ENCODE data around the gene LRRC3.
A peak's percentile ranks its signal among the peaks of the same experiment; 100 is the strongest.

LRRC3 gene

DNA sequence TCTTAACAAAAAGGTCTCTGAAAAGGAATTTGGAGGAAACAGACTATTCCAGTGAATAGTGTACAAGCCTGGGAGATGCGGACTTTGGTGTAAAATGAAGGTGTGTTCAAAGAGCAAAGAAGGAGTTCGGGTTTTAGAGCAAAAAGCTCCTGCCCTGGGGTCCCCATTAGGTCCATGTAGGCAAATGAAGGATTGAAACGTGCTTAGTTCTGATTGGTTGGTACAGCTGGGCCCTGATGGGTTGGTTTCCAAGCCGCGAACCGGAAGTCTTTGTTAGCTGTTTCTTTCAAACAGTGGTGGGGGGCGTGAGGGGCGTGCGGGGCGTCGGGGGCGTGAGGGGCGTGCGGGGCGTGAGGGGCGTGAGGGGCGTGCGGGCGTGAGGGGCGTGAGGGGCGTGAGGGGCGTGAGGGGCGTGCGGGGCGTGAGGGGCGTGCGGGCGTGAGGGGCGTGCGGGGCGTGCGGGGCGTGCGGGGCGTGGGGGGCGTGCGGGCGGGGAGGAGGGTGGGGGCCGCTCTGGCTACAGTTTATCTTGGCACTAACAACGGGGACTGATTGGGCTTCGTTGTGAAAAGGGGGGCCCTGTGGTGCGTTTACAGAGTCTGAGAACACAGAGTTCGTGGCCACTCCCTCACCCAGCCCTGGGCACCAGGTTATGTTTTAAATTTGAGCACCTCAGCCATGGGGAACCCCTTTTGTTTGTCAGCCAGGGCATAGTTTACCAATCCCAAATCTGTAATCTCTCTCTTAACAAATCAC lies 29.4 kb downstream of the LRRC3 start:
- Histone ChIP-seq H3K9ac (ENCODE audit: low read depth, low read length) (no peak overlapping the region), H3K4me1 (ENCODE audit: insufficient read depth, low read length) (no peaks in the 10 kb centered on the region), H3K4me3 (ENCODE audit: low read length) (no peak overlapping the region), H3K9me3 (ENCODE audit: insufficient read depth, low read depth, low read length) (no peaks in the 10 kb centered on the region), H3K36me3 (ENCODE audit: insufficient read depth, low read length) (no peaks in the 10 kb centered on the region), H3K27ac (ENCODE audit: low read depth, low read length) (no peak overlapping the region), H3K27me3 (ENCODE audit: insufficient read depth, low read length) (no peaks in the 10 kb centered on the region)
- 96% methylated on average over 42 of the region's 43 CpGs for WGBS

DNA sequence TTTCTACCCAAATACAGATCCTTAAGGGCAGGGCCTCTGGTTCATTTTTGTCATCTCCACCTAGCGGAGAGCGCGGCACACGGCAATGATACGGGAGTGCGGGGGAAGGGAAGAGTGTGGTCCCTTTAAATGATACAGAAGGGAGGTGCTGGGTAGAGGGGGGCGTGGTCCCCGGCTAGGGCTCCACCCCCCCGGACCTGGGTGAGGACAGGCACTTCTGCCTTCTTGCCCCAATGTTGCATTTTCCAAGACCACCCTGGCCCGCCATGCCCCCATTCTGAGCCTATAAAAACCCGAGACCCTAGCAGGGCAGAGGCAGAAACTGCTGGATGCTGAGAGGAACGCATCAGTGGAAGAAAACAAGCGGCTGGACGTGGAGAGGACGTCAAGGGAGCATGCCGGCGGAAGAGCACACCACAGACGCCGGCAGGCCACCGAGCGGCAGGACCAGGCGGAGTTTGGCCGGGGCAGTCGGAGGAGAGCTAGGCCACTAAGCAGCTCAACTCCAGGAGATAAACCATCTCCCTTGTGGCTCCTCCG lies 30.0 kb downstream of the LRRC3 start:
- Histone ChIP-seq H3K4me3 (ENCODE audit: low read length) (peak overlapping the region; percentile 43), H3K27me3 (ENCODE audit: insufficient read depth, low read length) (no peaks in the 10 kb centered on the region), H3K36me3 (ENCODE audit: insufficient read depth, low read length) (no peaks in the 10 kb centered on the region), H3K27ac (ENCODE audit: low read depth, low read length) (no peak overlapping the region), H3K9ac (ENCODE audit: low read depth, low read length) (no peak overlapping the region), H3K4me1 (ENCODE audit: insufficient read depth, low read length) (no peaks in the 10 kb centered on the region), H3K9me3 (ENCODE audit: insufficient read depth, low read depth, low read length) (no peaks in the 10 kb centered on the region)
- 86% methylated on average over 25 of the region's 25 CpGs for WGBS

DNA sequence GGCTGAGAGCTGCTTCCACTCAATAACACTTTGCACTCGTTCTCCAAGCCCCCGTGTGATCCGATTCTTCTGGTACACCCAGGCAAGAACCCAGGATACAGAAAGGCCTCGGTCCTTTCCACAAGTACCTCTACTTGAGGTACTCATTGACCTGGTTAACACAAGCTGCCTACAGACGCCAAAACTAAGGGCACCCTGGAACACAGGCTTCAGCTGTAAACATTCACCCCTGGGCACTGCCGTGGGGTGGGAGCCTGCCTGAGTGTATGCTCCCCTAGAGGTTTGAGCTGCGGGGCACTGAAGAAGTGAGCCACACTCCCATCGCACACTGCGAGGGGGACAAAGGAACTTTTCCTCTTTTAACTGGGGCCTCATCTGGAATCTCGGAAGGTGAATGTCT lies 30.5 kb downstream of the LRRC3 start:
- no peaks in the 10 kb centered on the region for H3K36me3 ChIP-seq (ENCODE audit: insufficient read depth, low read length)
- H3K9ac ChIP-seq (ENCODE audit: low read depth, low read length), result no peak overlapping the region
- H3K27me3 ChIP-seq (ENCODE audit: insufficient read depth, low read length), result no peaks in the 10 kb centered on the region
- H3K27ac ChIP-seq (ENCODE audit: low read depth, low read length), result no peak overlapping the region
- H3K4me3 ChIP-seq (ENCODE audit: low read length), result peak overlapping the region; percentile 43
- H3K9me3 ChIP-seq (ENCODE audit: insufficient read depth, low read depth, low read length), result no peaks in the 10 kb centered on the region
- H3K4me1 ChIP-seq (ENCODE audit: insufficient read depth, low read length), result no peaks in the 10 kb centered on the region
- 86% methylated on average over 10 of the region's 10 CpGs for WGBS

DNA sequence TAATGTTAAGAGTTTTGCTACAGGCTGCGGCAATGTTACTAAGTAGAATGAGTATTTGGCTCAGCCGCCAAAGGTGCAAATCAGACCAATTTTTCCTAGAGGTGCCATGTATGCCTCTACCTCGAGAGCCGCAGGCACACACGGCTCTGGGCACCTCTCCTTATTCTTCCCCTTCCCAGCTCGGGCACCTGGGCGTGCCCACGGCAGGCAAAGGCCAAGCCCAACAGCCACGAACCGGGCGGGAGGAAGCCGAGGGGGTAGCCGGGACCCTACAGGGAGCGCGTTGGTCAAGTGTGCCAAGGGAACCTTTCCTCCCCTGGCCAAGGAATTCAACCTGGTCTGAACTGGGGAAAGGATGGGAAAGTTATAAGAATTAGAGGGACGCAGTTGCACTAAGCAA lies 31.0 kb downstream of the LRRC3 start:
- peak overlapping the region; percentile 43 for H3K4me3 ChIP-seq (ENCODE audit: low read length)
- no peak overlapping the region for H3K27ac ChIP-seq (ENCODE audit: low read depth, low read length)
- no peaks in the 10 kb centered on the region for H3K27me3 ChIP-seq (ENCODE audit: insufficient read depth, low read length)
- 90% methylated on average over 15 of the region's 16 CpGs for WGBS
- H3K9me3 ChIP-seq (ENCODE audit: insufficient read depth, low read depth, low read length), result no peaks in the 10 kb centered on the region
- H3K9ac ChIP-seq (ENCODE audit: low read depth, low read length), result no peak overlapping the region
- H3K36me3 ChIP-seq (ENCODE audit: insufficient read depth, low read length), result 0 out of 2 replicates have a peak, but pooled peaks cover 2% of the 10 kb centered on the region
- no peaks in the 10 kb centered on the region for H3K4me1 ChIP-seq (ENCODE audit: insufficient read depth, low read length)

DNA sequence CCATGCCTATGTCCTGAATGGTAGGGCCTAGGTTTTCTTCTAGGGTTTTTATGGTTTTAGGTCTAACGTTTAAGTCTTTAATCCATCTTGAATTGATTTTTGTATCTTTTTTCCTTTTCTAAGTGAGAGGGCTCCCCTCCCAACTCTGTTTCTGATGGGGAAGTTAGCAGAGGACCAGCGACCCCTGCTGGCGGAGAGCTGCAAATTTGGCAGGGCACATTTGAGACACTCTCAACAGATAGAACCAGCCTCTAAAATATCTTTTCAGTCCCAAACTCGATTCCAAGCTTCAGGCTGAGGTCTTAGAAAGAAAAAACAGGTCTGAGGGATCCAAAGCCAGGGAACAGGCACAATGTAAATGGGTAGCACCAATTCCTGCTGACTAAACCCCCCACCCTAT lies 32.5 kb downstream of the LRRC3 start:
- 18% methylated on average over 3 of the region's 4 CpGs for WGBS
- H3K9me3 ChIP-seq (ENCODE audit: insufficient read depth, low read depth, low read length), result peaks cover 13% of the 10 kb centered on the region
- no peak overlapping the region for H3K9ac ChIP-seq (ENCODE audit: low read depth, low read length)
- H3K4me1 ChIP-seq (ENCODE audit: insufficient read depth, low read length), result no peaks in the 10 kb centered on the region
- no peak overlapping the region for H3K4me3 ChIP-seq (ENCODE audit: low read length)
- H3K27ac ChIP-seq (ENCODE audit: low read depth, low read length), result no peak overlapping the region
- H3K27me3 ChIP-seq (ENCODE audit: insufficient read depth, low read length), result no peaks in the 10 kb centered on the region
- 0 out of 2 replicates have a peak, but pooled peaks cover 4% of the 10 kb centered on the region for H3K36me3 ChIP-seq (ENCODE audit: insufficient read depth, low read length)

DNA sequence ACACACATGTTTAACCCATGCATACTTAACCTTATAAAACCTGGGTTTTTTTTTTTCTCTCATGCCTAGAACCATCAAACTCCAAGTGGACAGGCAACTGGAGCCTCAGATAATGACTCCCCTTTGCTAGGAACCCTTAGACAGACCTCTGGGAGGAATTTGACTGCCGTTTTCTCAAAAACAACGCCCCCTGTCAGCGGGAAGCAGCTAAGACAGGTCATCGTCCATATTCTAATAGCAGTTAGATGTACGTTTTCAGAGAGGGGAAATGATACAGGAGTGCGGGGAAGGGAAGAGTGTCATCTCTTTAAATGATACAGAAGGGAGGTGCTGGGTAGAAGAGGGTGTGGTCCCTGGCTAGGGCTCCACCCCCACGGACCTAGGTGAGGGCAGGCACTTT lies 34.7 kb downstream of the LRRC3 start:
- H3K4me1 ChIP-seq (ENCODE audit: insufficient read depth, low read length), result no peaks in the 10 kb centered on the region
- H3K27me3 ChIP-seq (ENCODE audit: insufficient read depth, low read length), result no peaks in the 10 kb centered on the region
- no peak overlapping the region for H3K27ac ChIP-seq (ENCODE audit: low read depth, low read length)
- H3K36me3 ChIP-seq (ENCODE audit: insufficient read depth, low read length), result 0 out of 2 replicates have a peak, but pooled peaks cover 4% of the 10 kb centered on the region
- peaks cover 26% of the 10 kb centered on the region for H3K9me3 ChIP-seq (ENCODE audit: insufficient read depth, low read depth, low read length)
- H3K4me3 ChIP-seq (ENCODE audit: low read length), result no peak overlapping the region
- WGBS, result 51% methylated on average over 7 of the region's 7 CpGs
- H3K9ac ChIP-seq (ENCODE audit: low read depth, low read length), result no peak overlapping the region

DNA sequence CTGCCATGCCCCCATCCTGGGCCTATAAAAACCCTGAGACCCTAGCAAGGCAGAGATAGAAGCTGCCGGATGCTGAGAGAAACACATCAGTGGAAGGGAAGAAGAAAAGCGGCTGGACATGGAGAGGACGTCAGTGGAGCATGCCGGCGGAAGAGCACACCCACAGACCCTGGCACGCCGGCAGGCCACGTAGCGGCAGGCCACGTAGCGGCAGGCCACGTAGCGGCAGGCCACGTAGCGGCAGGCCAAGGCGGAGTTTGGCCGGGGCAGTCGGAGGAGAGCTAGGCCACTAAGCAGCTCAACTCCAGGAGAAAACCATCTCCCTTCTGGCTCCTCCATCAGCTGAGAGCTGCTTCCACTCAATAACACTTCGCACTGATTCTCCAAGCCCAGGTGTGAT lies 35.1 kb downstream of the LRRC3 start:
- H3K9ac ChIP-seq (ENCODE audit: low read depth, low read length), result no peak overlapping the region
- H3K4me3 ChIP-seq (ENCODE audit: low read length), result no peak overlapping the region
- H3K36me3 ChIP-seq (ENCODE audit: insufficient read depth, low read length), result 0 out of 2 replicates have a peak, but pooled peaks cover 4% of the 10 kb centered on the region
- no peaks in the 10 kb centered on the region for H3K4me1 ChIP-seq (ENCODE audit: insufficient read depth, low read length)
- no peak overlapping the region for H3K27ac ChIP-seq (ENCODE audit: low read depth, low read length)
- H3K9me3 ChIP-seq (ENCODE audit: insufficient read depth, low read depth, low read length), result peaks cover 26% of the 10 kb centered on the region
- 94% methylated on average over 19 of the region's 19 CpGs for WGBS
- no peaks in the 10 kb centered on the region for H3K27me3 ChIP-seq (ENCODE audit: insufficient read depth, low read length)

DNA sequence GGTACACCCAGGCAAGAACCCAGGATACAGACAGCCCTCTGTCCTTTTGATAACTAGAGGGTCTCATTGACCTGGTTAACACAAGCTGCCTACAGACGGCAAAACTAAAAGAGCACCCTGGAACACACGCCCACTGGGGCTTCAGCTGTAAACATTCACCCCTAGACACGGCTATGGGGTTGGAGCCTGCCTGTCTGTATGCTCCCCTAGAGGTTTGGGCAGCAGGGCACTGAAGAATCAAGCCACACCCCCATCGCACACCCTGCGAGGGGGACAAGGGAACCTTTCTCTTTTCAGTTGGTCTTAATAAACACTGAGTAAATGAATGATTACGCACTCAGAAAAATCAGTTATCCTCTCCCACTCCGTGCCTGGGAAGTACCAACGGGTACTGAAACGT lies 35.5 kb downstream of the LRRC3 start:
- peaks cover 26% of the 10 kb centered on the region for H3K9me3 ChIP-seq (ENCODE audit: insufficient read depth, low read depth, low read length)
- WGBS, result 95% methylated on average over 9 of the region's 9 CpGs
- H3K9ac ChIP-seq (ENCODE audit: low read depth, low read length), result no peak overlapping the region
- H3K4me3 ChIP-seq (ENCODE audit: low read length), result no peak overlapping the region
- no peaks in the 10 kb centered on the region for H3K4me1 ChIP-seq (ENCODE audit: insufficient read depth, low read length)
- H3K36me3 ChIP-seq (ENCODE audit: insufficient read depth, low read length), result 0 out of 2 replicates have a peak, but pooled peaks cover 4% of the 10 kb centered on the region
- H3K27me3 ChIP-seq (ENCODE audit: insufficient read depth, low read length), result no peaks in the 10 kb centered on the region
- H3K27ac ChIP-seq (ENCODE audit: low read depth, low read length), result no peak overlapping the region

DNA sequence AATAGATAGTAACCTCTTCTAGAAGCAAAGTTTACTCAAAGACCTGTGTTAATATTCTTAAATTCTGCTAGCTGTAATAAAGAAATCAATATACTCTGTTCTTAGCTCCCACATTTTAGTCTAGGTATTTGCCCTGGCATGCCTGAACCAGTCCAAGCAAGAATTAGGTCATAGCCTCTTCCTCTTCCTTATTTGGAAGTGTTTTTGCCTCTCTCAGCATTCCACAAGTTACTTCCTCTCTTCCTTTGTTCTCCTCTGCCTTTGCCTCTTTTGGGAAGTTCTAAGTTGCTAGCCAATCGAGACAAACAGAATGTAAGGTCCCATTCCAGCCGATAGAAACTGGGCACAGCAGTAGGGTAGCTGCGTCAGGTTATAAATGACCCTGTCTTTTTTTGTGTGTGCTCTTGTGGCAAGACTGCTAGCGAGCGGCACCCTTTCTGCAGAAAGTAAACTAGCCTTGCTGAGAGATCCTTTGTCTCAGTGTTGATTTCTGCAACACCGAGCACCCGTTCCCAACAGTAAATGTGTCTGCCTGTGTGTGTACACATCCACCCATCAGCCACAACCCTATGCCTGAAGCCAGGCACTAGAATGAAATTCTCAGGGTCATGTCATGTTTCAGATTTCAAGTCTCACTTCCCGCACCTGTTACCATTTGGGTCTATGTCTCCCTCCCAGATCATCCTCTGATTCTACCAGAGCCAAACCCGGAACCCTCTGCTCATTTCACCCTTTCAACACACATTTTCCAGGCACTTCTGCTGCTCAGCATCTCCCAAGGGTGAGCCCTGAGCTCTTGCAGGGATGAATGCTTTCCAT lies 37.5 kb downstream of the LRRC3 start:
- Histone ChIP-seq H3K36me3 (ENCODE audit: insufficient read depth, low read length) (0 out of 2 replicates have a peak, but pooled peaks cover 4% of the 10 kb centered on the region), H3K27me3 (ENCODE audit: insufficient read depth, low read length) (no peaks in the 10 kb centered on the region), H3K9me3 (ENCODE audit: insufficient read depth, low read depth, low read length) (peaks cover 26% of the 10 kb centered on the region), H3K4me1 (ENCODE audit: insufficient read depth, low read length) (peaks cover 15% of the 10 kb centered on the region), H3K9ac (ENCODE audit: low read depth, low read length) (no peak overlapping the region), H3K4me3 (ENCODE audit: low read length) (no peak overlapping the region), H3K27ac (ENCODE audit: low read depth, low read length) (no peak overlapping the region; the same call in 1 of the 2 replicates)
- 90% methylated on average over 9 of the region's 9 CpGs for WGBS

DNA sequence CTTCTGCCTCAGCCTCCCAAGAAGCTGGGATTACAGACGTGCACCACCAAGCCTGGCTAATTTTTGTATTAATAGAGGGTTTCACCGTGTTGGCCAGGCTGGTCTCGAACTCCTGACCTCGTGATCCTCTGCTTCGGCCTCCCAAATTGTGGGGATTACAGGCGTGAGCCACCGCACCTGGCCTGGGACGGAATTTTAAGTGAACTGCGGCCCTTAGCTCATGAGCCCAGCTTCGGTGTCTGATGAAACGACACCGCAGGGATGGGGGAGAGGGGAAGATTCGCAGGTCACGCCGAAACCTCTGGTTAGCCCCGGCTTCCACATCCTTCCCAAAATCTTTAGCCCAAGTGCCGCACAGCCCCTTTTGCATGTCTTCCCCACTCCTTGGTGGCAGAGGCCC lies 39.1 kb downstream of the LRRC3 start:
- H3K9ac ChIP-seq (ENCODE audit: low read depth, low read length), result no peak overlapping the region
- no peak overlapping the region for H3K27ac ChIP-seq (ENCODE audit: low read depth, low read length)
- H3K27me3 ChIP-seq (ENCODE audit: insufficient read depth, low read length), result no peaks in the 10 kb centered on the region
- 93% methylated on average over 17 of the region's 17 CpGs for WGBS
- H3K4me3 ChIP-seq (ENCODE audit: low read length), result no peak overlapping the region
- H3K9me3 ChIP-seq (ENCODE audit: insufficient read depth, low read depth, low read length), result peaks cover 26% of the 10 kb centered on the region
- peaks cover 20% of the 10 kb centered on the region for H3K4me1 ChIP-seq (ENCODE audit: insufficient read depth, low read length)
- 0 out of 2 replicates have a peak, but pooled peaks cover 4% of the 10 kb centered on the region for H3K36me3 ChIP-seq (ENCODE audit: insufficient read depth, low read length)

DNA sequence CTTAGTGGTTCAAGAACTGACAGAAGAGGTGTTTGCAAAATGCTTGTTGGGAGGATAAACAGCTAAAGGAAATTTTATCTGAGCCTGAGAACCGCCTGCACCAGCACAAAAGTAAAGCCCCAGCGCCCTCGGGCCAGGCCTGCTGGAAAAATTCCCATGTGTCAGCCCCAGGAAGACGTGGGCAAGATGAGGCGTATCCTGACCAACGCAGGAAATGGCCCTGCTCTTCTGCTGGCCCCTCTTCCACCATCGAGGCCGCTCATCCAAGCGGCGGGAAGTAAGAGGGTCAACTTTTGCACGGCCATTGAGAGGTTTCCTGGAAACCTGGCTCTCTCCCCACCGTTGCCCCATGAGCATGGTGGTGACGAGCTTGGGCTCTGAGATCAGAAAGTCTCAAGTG lies 39.6 kb downstream of the LRRC3 start:
- no peak overlapping the region for H3K4me3 ChIP-seq (ENCODE audit: low read length)
- 95% methylated on average over 13 of the region's 13 CpGs for WGBS
- peaks cover 26% of the 10 kb centered on the region for H3K9me3 ChIP-seq (ENCODE audit: insufficient read depth, low read depth, low read length)
- H3K27ac ChIP-seq (ENCODE audit: low read depth, low read length), result no peak overlapping the region
- peaks cover 20% of the 10 kb centered on the region for H3K4me1 ChIP-seq (ENCODE audit: insufficient read depth, low read length)
- H3K36me3 ChIP-seq (ENCODE audit: insufficient read depth, low read length), result 0 out of 2 replicates have a peak, but pooled peaks cover 4% of the 10 kb centered on the region
- H3K27me3 ChIP-seq (ENCODE audit: insufficient read depth, low read length), result no peaks in the 10 kb centered on the region
- no peak overlapping the region for H3K9ac ChIP-seq (ENCODE audit: low read depth, low read length)
